C4-2B (cell line): ENCODE data around the gene TECPR1.

ENCODE experiments used
- H3K27ac ChIP-seq: fragments of 450-650 bp; 2 replicates; pipeline ENCODE4 v1.5.1; 2017
- CTCF ChIP-seq: fragments of 450-650 bp; conservative IDR thresholded peaks from 2 replicates; pipeline ENCODE4 v1.5.1; 2017; ENCODE audit warnings: mild to moderate bottlenecking
- ZFX ChIP-seq: fragments of 450-650 bp; IDR thresholded peaks from 2 replicates; pipeline ENCODE4 v1.6.1; 2017

Gene TECPR1

DNA sequence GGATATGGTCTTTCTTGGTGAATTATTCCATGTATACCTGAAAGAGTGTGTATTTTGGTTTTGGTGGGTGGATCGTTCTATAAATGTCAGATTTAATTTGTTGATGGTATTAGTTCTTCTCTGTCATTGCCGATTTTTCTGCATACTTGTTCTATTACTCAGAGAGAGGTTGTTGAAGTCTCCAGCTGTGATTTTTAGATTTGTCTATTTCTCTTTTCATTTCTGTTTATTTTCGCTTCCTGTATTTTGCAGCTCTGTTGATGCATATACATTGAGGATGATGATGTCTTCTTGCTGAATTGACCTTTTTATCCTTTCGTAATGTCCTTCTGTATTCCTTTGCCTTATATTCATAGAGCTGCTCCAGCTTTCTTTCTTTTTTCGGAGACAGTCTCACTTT lies 52.9 kb downstream of the TECPR1 start:
- H3K27ac ChIP-seq: no peak overlapping the region
- no peak for TF ChIP-seq CTCF
- no peak for TF ChIP-seq ZFX

- H3K27ac ChIP-seq: peak overlapping the region; percentile 48
- TF ChIP-seq CTCF (no peak), ZFX (no peak)
Measured at GRCh38 chr7:98196706-98197605, 55.1 kb downstream of the TECPR1 start.

DNA sequence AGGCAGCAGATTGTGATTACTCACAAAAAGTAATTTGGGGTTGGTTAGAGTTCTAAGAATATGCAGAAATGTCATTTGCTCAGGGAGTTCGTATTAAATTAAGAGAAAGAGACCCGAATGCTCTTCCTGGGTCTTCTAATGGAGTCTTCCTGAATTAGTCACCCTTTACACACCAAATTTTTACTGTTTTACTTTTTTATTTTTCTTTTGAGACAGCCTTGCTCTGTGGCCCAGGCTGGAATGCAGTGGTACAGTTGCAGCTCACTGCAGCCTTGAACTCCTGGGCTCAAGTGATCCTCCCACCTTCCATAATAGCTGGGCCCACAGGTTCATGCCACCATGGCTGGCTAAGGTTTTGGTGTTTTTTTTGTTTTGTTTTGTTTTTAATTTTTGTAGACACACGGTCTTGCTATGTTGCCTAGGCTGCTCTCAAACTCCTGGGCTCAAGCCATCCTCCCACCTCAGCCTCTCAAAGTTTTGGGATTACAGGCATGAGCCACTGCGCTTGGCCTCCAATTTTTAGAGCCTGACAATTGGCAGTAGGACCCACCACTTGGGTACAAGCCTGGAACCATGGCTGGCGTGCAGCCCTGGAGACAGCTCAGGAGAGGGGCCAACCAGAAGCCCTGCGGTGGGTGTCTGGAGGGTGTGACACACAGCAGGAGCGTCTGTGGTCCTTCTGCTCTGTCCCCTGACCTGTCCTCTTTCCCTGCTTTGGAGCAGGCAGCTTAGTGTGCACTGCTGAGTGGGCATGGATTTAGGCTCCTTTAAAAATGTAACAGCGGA lies 57.2 kb downstream of the TECPR1 start:
- no peak for TF ChIP-seq ZFX
- TF ChIP-seq CTCF: no peak
- H3K27ac ChIP-seq: no peak overlapping the region

DNA sequence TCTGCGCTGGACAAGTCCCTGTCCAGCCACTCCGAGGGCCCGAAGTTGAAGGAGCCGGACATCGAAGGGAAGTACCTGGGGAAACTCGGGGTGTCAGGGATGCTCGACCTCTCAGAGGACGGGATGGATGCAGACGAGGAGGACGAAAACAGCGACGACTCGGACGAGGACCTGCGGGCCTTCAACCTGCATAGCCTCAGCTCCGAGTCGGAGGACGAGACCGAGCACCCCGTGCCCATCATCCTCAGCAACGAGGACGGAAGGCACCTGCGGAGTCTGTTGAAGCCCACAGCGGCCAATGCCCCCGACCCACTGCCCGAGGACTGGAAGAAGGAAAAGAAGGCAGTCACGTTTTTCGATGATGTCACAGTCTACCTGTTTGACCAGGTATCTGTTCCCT lies 57.8 kb downstream of the TECPR1 start:
- H3K27ac ChIP-seq: no peak overlapping the region
- no peak for TF ChIP-seq ZFX
- TF ChIP-seq CTCF: no peak

DNA sequence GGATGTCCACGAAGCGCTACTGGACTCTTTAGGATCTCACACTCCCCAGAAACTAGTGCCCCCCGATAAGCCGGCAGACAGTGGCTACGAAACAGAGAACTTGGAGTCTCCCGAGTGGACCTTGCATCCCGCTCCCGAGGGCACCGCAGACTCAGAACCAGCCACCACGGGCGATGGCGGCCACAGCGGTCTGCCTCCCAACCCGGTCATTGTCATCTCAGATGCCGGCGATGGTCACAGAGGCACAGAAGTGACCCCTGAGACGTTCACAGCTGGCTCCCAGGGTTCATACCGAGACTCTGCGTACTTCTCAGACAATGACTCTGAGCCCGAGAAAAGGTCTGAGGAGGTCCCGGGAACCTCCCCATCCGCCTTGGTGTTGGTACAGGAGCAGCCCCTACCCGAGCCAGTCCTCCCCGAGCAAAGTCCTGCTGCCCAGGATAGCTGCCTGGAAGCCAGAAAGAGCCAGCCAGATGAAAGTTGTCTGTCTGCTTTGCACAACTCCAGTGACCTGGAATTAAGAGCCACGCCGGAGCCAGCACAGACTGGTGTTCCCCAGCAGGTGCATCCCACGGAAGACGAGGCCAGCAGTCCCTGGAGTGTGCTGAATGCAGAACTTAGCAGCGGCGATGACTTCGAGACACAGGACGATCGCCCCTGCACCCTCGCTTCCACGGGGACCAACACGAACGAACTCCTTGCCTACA lies 58.4 kb downstream of the TECPR1 start:
- no peak for TF ChIP-seq CTCF
- no peak for TF ChIP-seq ZFX
- H3K27ac ChIP-seq: no peak overlapping the region

DNA sequence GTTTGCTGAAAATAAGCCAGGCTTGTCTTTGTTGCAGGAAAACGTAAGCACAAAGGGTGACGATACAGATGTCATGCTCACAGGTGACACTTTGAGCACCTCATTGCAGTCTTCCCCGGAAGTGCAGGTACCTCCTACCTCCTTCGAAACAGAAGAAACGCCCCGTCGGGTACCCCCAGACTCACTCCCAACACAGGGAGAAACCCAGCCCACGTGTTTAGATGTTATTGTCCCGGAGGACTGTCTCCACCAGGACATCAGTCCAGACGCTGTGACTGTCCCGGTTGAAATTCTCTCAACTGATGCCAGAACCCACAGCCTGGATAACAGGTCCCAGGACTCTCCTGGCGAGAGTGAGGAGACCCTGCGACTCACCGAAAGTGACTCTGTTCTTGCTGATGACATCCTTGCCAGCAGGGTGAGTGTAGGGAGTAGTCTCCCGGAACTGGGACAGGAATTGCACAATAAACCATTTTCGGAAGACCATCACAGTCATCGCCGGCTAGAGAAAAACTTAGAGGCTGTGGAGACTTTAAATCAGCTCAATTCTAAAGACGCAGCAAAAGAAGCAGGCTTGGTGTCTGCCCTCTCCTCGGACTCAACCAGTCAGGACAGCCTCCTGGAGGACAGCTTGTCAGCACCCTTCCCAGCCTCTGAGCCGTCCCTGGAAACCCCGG lies 59.1 kb downstream of the TECPR1 start:
- TF ChIP-seq CTCF (no peak), ZFX (no peak)
- H3K27ac ChIP-seq: no peak overlapping the region
